K562 (cell line): ENCODE results near the gene SLC26A8. TPM values are rescaled to one million over a fixed set of nuclear protein-coding genes. Genes with fewer than 3 reads are reported as not detected.

ENCODE experiments used
- ELF1 ChIP-seq: fragments of 200-800 bp; sonication (Bioruptor generic); IDR thresholded peaks from 2 replicates; pipeline ENCODE4 v1.6.1; 2016; ENCODE audit warnings: missing genetic modification characterization, missing compliant biosample characterization
- HCFC1 ChIP-seq: IDR thresholded peaks from 2 replicates; pipeline ENCODE4 v1.6.1; 2012; ENCODE audit warnings: low read depth, low read length, improper control_type of control experiment
- HDAC2 ChIP-seq: fragments of 450-650 bp; IDR thresholded peaks from 2 replicates; pipeline ENCODE4 v1.6.1; 2016; ENCODE audit warnings: mild to moderate bottlenecking
- POLR2B ChIP-seq: fragments of 450-650 bp; IDR thresholded peaks from 2 replicates; pipeline ENCODE4 v1.6.1; 2018; ENCODE audit warnings: low read depth; ENCODE audit not compliant: partially characterized antibody
- SMARCA4 ChIP-seq: fragments of 450-650 bp; IDR thresholded peaks from 2 replicates; pipeline ENCODE4 v1.6.1; 2016
- SMARCE1 ChIP-seq: fragments of 450-650 bp; IDR thresholded peaks from 2 replicates; pipeline ENCODE4 v1.7.1; 2016; ENCODE audit warnings: mild to moderate bottlenecking
- SMC3 ChIP-seq: conservative IDR thresholded peaks from 2 replicates; pipeline ENCODE4 v1.6.1; 2011; ENCODE audit warnings: low read depth, low read length, improper control_type of control experiment; ENCODE audit not compliant: insufficient read depth
- SP1 ChIP-seq: sonication (generic); formaldehyde crosslinking; IDR thresholded peaks from 2 replicates; pipeline ENCODE4 v1.8.1; 2022; ENCODE audit warnings: mild to moderate bottlenecking, missing genetic modification reagents
- THRAP3 ChIP-seq: fragments of 450-650 bp; IDR thresholded peaks from 2 replicates; pipeline ENCODE4 v1.6.1; 2016; ENCODE audit warnings: mild to moderate bottlenecking, inconsistent platforms, borderline replicate concordance
- YY1 ChIP-seq, 3 experiments: IDR thresholded peaks; 2 replicates each; pipeline ENCODE4 v1.6.1; 2011; ENCODE audit warnings: low read length in 2 of 3, mild to moderate bottlenecking in 2 of 3, moderate library complexity in 2 of 3, borderline replicate concordance in 1 of 3, control low read depth in 1 of 3, low read depth in 1 of 3; ENCODE audit not compliant: insufficient read depth in 3 of 3, insufficient replicate concordance in 2 of 3, control insufficient read depth in 1 of 3, insufficient read length in 1 of 3; ENCODE audit errors: extremely low read depth in 1 of 3
- ZFP91 ChIP-seq: sonication (generic); formaldehyde crosslinking; IDR thresholded peaks from 2 replicates; pipeline ENCODE4 v1.8.0; 2022; ENCODE audit warnings: mild to moderate bottlenecking, missing genetic modification reagents
- ZNF175 ChIP-seq: fragments of 200-800 bp; sonication (Bioruptor generic); IDR thresholded peaks from 2 replicates; pipeline ENCODE4 v1.6.1; 2016; ENCODE audit warnings: low read depth, mild to moderate bottlenecking, missing genetic modification characterization, missing compliant biosample characterization
- ZNF609 ChIP-seq: sonication (generic); formaldehyde crosslinking; IDR thresholded peaks from 2 replicates; pipeline ENCODE4 v1.8.1; 2023; ENCODE audit warnings: missing genetic modification reagents, mild to moderate bottlenecking, borderline replicate concordance
- polyA plus RNA-seq, 8 experiments: library from polyadenylated mRNA; depleted of rRNA in 4 of 8; stranded (reverse) in 5 of 8; unstranded in 3 of 8; fragments of >200 nt; fragmentation: Nextera tagmentation in 2 of 8; fragmentation: Illumina TruSeq in 1 of 8; extraction: Ambion mirVana in 2 of 8; extraction: Trizol in 1 of 8; gene quantifications; 2 replicates each; pipeline versions ENCODE4 v1.2.1 to v1.2.3, GENCODE V29; 2011 to 2014; ENCODE audit warnings: inconsistent platforms in 1 of 8, missing spikeins in 1 of 8
- total RNA-seq, 7 experiments: library from RNA; depleted of rRNA in 6 of 7; stranded (reverse); fragments of >200 nt in 6 of 7; fragmentation: Illumina TruSeq in 2 of 7; extraction: Trizol in 2 of 7; gene quantifications; 2 replicates each; pipeline versions ENCODE4 v1.2.1 to v1.2.3, GENCODE V29; 2011 to 2021; ENCODE audit warnings: low replicate concordance in 1 of 7

The SLC26A8 gene
- total and polyA plus RNA-seq, 9 of the 15 experiments (the other 6 are each of a cell fraction or from before 2014, with no cell fraction given): not detected

- TF ChIP-seq POLR2B (peak; percentile 87), HCFC1 (peak; percentile 24; the same call in 1 of the 2 replicates), SMC3 (0 out of 2 replicates have a peak, but pooled peaks have one; percentile 6), ZFP91 (CRISPR knock-in tag) (0 out of 2 replicates have a peak, but pooled peaks have one; percentile 11), ZNF175 (no peak), SMARCA4 (peak; percentile 54; the same call in 1 of the 2 replicates), SP1 (CRISPR knock-in tag) (peak; percentile 71; the same call in 1 of the 2 replicates), SMARCE1 (peak; percentile 70; the same call in 1 of the 2 replicates), ELF1 (0 out of 2 replicates have a peak, but pooled peaks have one; percentile 9), ZNF609 (peak; percentile 85; the same call in 1 of the 2 replicates), HDAC2 (peak; percentile 98), YY1 (IDR thresholded peaks at IDR 0.05; ENCODE audit: borderline replicate concordance in 1 of 3, control insufficient read depth in 1 of 3, extremely low read depth in 1 of 3, insufficient read depth in 3 of 3, insufficient read length in 1 of 3, insufficient replicate concordance in 2 of 3, low read depth in 1 of 3, low read length in 2 of 3) (peak; percentile 39 to 93 (median 83)), THRAP3 (0 out of 2 replicates have a peak, but pooled peaks have one; percentile 62)
- TF ChIP-seq, all 486 proteins: peak for 140
Observed at GRCh38 chr6:35920793-35921732, 103.4 kb downstream of the SLC26A8 start, which contains the start of gene SRPK1 (continued).
